Measurements from ENCODE around the gene AGPS. TPM values are rescaled to one million over a fixed set of nuclear protein-coding genes. Genes with fewer than 3 reads are reported as not detected.
"Not testable (repeated sequence)": the region's sequence is repeated elsewhere in the genome, so short reads cannot be mapped to it uniquely, and the experiment has no call there.

The AGPS gene
- total RNA-seq, 1 donor from 2014 or later: 27.7 TPM

DNA sequence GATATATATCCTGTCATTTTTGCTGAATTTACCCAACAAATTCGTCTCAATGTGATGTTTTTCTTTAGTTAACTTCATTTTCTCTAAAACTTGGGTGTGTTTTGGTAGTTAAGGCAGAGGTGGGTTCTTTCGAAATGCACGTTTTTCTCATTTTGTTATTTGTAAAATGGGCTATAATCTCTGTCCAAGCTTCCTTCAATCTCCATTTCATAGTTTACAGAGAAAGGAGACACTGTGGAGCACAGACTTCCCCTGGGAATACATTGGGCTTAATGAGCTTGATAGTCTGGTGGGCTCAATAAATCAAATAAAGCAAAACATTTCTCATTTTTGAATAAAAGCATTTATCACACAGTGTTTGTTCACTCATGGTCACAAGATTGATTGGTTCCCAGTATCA is 145.1 kb downstream of the AGPS start:
- intact Hi-C loops (cut with DNase I): no loop called here
- ATAC-seq (ENCODE audit: poor library complexity): no peak

DNA sequence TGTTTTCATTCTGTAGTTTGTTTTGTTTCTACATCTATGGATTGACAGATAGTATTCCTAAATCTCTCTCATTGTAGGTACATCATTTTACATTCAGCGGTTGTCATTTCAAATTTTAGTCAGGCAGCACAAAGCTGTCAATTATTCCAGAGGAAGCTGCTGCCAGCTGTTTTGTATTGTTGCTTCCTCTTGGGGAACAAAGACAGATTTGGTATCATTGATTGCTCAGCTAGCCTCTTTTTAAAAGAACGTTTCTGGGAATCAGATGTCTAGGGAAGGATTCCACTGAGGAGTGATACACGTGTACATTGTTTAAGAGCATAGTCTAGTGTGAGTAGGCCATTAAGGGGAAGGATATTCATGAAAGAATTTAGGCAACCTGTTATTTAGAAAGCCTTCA is 145.8 kb downstream of the AGPS start:
- DNase-seq (no peak), ATAC-seq (ENCODE audit: poor library complexity) (no peak)
- intact Hi-C loops (cut with DNase I): no loop called here

More for the DNA sequence above, 145.1 kb downstream of the AGPS start:
- no peak for DNase-seq

DNA sequence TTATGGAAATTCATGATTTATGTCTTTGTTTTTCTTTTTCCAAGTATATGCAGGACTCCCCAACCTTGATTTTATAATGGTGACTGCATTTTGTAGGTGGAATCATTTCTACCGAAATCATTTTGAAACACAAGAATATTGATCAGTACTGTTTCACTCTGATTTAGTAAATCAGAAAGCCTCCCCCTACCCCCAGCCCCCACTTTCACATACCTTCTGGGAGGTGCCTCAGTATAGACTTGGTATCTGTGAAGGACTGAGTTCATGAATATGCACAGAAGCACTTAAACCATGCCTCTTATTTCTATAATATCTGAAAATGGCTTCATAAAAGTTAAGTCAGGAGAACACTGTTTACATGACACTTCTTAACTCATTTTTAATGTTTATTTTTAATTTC is 147.7 kb downstream of the AGPS start:
- DNase-seq (no peak), ATAC-seq (ENCODE audit: poor library complexity) (no peak)
- intact Hi-C loops (cut with DNase I): no loop called here

DNA sequence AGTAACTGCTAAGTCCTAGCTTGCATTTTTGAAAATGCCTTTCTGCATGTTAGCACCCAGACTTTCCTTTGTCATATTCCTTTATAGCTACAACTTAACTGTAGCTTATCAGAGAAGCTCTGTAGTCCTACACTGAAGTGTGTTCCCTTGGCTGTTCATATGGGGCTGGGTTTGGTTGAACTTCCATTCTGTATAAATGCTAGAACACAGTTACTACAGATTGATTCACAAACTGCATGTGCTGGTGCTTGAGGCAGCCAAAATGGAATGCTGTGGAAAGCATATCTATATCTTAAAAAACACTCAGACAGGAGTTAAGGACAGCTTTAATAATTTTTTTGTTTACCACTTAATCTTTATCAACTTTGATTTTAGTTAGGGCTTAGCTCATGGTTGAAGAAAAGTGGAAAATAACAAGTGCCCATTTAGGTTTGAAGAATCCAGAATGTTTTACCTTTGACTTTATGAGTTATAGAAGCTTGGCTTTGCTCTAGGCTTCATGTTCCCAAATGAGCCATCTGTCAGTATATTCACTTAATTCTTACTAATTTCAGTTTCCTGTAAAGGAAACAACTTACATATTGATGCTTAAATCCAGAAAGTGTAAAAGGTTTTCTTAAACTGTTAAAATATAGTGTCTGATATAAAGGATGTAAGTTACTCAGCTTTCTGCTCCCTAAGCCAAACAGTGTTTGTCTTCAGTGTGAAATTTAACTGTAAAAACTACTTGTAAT is 148.9 kb downstream of the AGPS start:
- no peak for DNase-seq
- no peak for ATAC-seq (ENCODE audit: poor library complexity)
- intact Hi-C loops (cut with DNase I): no loop called here

DNA sequence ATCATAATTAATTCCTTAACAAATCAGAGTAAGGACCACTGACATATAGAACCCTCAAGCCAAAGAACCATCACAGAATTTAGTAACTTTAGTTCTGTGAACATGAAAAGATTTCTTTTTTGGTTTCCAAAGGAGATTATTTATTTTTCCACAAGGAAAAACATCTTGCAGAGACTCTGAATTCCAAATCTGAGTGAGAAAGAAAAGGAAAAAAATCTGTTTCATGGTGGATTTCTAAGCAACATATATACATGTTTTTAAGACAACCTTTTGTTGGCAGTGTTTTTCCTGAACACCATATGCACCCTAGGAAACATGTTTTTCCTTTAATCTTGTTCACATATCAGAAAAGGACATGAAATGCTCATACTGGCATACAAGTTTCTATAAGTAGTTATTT is 149.8 kb downstream of the AGPS start:
- intact Hi-C loops (cut with DNase I): no loop called here
- DNase-seq (no peak), ATAC-seq (ENCODE audit: poor library complexity) (no peak)

DNA sequence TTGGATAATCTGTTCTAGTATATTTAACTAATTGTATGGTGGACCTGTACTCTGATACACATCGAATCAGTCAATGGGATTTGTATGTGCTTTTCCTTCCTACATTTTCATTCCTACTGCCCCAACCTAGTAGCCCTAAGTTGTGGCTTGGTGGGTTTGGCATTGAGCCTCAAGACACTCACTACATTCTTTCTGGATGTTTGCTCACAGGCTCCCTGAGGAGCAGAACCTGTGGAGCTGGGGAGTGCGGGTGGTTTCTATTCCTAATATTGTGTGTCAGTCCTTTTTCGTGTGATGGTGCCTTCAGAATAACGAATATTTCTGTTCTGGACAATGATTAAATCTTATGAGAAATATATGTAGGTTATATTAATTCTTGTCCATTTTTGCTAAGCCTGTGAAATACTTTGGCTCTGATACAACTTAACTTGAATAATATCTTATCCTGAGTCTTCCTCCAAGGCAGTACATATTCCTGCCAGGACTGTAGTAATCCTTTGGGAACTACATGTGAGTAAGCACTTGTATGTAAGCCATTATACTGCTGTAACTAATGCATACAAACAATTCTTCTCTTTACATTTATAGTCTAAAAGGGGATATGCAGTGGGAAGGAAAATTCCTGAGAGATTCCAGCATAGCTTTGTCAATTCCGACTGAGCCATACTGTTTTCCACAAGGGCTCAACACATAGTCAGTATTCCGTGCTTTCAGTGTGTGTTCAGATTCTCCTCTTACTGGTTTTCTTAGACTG is 150.6 kb downstream of the AGPS start:
- peak; percentile 39 for DNase-seq
- peak; percentile 59 for ATAC-seq (ENCODE audit: poor library complexity)
- intact Hi-C loops (cut with DNase I): no loop called here

DNA sequence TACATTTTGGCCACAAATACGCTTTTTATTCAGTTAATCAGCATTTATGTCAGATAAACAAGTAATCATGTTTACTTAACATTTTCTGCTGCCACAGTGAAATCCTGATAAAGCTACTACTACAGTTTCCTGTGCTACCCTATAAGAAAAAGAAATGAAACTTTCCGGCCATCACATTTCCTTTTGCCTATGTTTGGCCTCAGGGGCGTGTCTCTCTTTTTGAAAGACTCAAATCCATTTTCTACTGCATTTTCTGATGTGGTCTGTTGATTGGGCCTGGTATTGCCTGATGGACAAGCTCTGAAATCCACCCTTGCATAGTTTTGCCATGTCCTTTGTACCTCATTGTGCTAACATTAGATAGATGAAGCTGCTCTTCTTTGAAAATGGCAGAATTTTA is 152.6 kb downstream of the AGPS start:
- ATAC-seq (ENCODE audit: poor library complexity): no peak
- intact Hi-C loops (cut with DNase I): no loop called here
- DNase-seq: no peak

DNA sequence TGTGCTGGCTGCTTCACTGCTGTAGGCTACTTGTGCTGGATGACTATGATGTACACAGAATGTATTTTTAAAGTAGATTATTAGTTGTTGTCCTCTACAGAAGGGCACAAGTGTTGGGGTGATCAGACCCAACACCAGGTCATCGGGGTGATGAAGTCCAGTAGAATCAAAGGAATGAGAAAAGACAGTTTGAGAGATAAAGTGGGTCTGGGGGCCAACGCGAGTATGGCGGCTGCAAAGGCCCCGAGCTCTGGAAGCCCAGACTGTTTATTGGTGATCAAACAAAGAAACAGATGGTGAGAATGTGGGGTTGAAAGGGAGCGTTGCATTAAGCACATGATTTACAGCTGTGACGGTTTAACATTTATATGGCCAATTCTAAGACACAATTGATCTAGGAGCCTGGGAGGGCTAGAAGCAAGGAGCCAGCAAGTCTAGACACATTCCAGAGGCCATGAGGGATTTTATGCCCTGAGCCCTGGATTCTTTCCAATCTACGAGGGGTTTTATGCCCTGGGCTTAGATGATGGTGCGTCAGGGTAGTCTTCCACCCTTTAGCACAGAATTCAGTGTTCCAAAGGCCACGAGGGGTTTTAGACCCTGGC is 153.5 kb downstream of the AGPS start:
- ATAC-seq (ENCODE audit: poor library complexity): no peak
- DNase-seq: no peak
- intact Hi-C loops (cut with DNase I): no loop called here

DNA sequence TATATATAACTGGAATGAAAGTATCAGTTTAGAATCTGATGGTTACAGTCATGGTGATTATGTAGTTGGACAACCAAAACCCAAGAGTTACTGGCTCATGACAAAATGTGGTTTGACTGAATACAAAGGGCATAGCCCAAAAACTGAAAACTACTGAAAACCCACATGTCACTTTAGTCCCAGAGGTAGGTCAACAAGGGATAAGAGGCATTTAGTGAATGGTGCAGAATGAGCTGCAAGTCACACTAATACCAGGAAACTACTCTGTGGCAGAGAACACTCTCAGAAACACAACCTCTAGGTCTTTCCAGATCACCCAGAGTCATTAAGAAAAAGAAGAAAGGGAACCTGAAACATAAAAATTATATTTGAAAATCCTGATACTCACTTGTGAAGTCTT is 154.5 kb downstream of the AGPS start:
- ATAC-seq (ENCODE audit: poor library complexity) (no peak), DNase-seq (no peak)
- intact Hi-C loops (cut with DNase I): no loop called here

DNA sequence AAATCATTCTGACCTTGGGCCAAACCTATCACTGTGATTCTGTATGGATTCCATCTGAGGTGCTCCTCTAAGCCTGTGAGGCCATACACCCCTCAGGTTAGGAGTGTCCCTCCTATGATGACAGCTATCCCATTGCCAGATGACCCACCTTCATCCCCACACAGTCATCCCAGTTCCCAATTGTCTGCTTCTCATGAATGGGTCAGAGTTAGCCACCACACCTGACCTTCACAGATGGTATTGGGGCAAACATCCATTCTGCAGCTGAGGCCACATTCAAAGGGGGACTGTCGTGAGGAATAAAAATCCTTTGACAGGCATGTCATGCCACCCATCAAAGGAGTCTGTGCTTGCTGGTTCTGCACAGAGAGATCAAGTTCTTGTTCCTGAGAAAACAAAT is 155.2 kb downstream of the AGPS start:
- DNase-seq (no peak), ATAC-seq (ENCODE audit: poor library complexity) (no peak)
- intact Hi-C loops (cut with DNase I): no loop called here

DNA sequence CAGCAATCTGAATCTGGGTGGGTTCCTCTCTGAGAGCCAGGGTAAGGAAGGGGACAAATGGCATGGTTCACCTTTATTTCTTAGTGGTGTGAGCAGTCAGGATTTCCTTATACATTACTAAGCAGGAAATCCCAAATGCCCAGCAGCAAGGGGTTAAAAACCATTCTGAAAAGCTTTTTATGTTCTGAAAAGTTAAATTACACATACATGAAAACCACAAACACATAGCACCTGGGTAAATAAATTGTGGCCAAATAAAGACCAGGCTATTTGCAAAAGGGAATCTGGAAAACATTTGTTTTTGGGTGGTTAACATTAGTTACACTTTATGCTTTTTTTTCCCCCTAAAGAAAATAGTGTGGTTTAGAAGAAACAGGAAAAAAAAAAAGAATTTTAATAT is 156.1 kb downstream of the AGPS start:
- intact Hi-C loops (cut with DNase I): no loop called here
- DNase-seq (no peak), ATAC-seq (ENCODE audit: poor library complexity) (no peak)

DNA sequence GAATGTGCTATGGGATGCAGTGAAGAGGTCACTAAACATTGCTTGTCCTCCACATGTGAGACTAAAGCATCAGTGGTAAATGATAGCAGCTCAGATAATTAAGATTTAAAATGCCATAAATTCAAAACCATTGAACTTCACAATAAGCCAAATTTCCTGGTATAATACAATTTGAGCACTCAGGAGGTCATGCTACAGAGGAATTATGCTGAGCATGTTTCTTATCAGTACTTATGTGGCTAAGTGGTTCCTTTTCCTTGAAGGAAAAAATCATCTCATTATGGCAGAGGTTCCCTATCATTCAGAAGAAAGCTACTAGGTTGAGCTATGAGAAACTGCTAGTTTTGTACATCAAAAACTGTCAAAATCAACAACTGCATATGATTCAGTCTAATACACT is 156.6 kb downstream of the AGPS start:
- intact Hi-C loops (cut with DNase I): no loop called here
- ATAC-seq (ENCODE audit: poor library complexity): no peak
- DNase-seq: no peak

DNA sequence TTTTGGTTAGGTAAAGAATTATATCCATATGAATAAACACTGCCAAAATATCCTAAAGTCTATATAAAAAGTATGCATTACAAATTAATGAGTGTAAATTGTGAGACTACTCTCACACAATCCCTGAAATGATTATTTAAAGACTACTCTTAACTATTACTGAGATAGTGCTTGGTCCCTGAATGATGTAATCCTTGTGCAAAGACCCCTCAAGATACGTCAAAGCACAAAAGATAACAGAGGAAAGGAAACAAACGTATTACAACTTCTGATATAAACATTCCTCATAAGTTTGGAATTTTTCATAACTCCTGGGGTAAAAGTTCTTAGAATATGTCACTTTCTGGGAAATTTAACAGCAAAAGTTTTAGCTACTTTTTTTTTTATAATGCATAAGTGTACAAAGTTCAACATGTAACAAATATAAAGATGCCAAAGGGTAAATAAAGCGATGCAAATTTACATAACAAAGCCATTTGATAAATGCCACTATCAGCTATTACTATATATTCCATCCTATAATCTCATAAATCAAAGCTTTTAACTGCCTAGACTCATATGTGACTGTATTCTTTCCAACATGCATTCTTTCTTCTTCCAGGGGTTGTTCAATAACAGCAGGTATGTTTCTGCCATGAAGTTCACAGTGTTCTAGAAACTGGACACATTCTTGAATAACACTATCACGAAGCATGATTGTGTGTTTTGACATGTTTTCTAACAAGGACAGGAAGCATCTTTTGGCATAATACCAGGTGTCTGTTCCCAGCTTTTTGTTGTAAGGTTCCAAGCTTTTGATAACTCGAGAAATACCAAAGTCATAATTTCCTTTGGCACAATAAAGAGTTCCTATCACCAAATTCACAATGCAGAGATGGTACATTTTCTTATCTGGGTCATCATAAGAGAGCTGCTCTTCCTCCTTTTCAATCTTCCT is 158.0 kb downstream of the AGPS start:
- no peak for DNase-seq
- intact Hi-C loops (cut with DNase I): no loop called here
- no peak for ATAC-seq (ENCODE audit: poor library complexity)

DNA sequence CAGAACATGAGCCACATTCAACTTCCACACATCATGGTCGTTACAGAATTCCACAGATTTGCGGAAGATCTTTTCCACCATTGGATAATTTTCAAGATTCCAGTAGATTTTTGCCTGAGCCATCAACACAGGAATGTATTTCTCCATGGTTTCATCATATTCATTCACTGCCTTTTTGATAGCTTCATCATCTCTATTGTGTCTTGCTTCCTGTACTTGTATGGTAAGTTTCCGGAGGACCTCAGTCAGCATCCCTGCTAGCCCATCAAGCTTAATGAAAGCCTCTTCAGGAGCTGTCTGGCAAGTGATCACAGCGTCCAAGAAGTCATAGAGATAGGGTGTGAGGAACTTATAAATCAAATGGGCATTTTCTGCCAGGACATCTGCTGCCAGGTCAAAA is 158.8 kb downstream of the AGPS start:
- ATAC-seq (ENCODE audit: poor library complexity); intact Hi-C loops (cut with DNase I); DNase-seq: not testable (repeated sequence)

DNA sequence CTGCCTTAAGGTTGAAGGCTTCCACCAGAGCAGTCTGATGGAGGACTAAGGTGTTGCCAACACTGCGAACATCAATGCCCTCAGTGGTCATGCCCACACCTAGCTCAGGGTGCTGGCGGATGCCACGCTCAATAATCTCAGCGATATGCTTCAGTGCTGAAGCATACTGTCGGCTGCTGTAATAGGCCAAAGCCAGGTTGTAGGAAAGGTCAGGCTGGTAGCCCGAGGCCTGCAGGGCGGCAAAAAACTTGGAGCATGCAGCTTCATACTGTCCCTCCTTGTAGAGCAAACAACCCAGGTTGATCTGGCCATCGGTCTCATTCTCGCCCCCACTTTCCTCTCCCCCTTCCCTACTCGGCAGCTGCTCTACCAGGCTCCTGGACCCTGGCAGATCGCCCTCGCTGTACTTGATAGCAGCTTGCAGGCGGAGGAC is 159.4 kb downstream of the AGPS start:
- ATAC-seq (ENCODE audit: poor library complexity) (no peak), DNase-seq (peak; percentile 71)
- intact Hi-C loops (cut with DNase I): no loop called here

DNA sequence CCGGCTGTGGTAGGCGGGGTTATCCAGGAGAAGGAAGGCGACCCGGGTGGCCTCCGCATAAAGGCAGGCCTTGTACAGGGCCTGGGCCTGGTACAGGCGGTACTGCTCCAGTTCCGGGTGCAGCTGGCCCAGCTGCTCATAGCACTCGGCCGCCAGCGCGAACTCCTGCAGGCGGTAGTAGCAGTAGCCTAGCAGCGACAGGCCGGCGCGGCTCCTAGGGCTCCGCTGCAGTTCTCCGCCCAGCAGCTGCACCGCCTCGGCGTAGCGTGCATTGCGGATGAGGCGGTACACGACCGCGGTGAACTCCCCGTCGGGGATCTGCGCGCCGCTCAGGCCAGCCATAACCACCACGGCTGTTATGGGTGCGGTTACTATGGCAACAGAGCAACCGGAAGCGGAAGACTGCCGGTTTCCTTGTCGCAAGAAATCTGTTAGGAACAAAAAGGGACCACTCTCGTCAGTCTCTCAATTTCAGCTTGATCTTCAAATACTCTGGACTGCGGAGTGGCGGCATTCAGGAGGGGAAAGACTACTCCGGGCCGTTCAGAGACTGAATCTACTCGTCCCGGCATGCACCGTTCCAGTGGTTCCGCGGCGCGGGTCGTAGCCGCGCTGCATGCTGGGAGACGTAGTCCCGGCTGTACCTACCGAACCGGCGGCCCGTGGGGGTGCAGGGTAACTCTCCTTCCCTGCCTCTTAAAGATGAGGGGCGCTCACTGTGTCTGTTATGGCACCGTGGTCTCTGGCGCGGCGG is 160.0 kb downstream of the AGPS start:
- DNase-seq (peak; percentile 94), ATAC-seq (ENCODE audit: poor library complexity) (peak; percentile 99)
- intact Hi-C loops (cut with DNase I): no loop called here

DNA sequence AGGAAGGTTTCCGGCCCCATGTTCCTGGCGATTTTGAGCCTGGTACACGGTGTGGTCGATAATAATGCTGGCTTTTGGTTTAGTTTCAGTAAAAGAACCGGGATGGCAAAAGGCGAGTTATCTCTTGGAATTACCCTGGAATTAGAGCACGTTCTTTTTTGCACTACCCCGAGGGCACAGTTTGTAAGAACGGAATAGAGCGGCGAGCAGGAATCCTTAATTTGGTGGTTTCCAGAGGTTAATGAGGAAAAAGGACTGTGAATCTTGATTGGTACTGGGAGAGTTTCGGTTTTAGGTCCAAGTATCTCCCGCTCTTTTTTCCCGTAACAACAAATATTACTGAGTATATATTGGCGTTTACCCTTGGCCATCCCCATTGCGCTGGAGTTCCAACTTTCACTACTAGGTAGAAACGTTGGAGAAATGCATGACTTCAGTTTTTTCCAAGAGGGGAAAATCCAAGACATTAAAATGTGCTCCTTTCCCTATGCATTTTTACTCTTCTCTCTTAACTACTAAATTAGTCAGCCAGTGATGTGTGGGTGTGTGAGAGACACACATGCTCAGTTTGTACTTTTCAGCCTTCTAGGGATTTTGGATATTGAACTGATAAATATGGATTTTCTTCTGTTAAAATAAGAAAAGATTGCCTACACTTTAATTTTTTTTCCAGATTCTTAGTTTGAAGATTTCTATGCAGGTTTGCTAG is 160.8 kb downstream of the AGPS start:
- intact Hi-C loops (cut with DNase I): no loop called here
- DNase-seq (no peak), ATAC-seq (ENCODE audit: poor library complexity) (peak; percentile 9)

DNA sequence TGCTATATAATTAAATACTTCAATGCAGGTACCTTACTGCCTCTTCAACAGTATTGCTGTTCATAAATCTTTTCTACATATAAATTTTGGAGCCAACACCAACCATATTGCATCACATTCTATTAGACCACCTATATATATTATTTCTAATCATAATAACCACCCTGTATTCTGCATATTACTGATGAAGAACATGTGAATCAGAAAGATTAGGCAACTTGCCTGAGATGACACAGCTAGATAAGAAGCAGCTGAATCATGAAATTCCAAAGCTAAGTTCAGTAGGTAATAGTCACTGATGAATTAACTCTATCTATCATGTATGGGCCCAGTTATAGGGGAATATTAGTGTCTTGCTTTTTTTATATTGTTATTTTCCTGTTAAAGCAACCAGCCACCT is 161.8 kb downstream of the AGPS start:
- DNase-seq (no peak), ATAC-seq (ENCODE audit: poor library complexity) (no peak)
- intact Hi-C loops (cut with DNase I): no loop called here
